ENCODE results near the gene RCBTB1. TPM values are rescaled to one million over a fixed set of nuclear protein-coding genes. Genes with fewer than 3 reads are reported as not detected.
A peak's percentile ranks its signal among the peaks of the same experiment; 100 is the strongest.
"Not testable (repeated sequence)": the region's sequence is repeated elsewhere in the genome, so short reads cannot be mapped to it uniquely, and the experiment has no call there.

RCBTB1 gene
- polyA plus RNA-seq, 2 donors: 3.0 to 4.0 TPM

DNA sequence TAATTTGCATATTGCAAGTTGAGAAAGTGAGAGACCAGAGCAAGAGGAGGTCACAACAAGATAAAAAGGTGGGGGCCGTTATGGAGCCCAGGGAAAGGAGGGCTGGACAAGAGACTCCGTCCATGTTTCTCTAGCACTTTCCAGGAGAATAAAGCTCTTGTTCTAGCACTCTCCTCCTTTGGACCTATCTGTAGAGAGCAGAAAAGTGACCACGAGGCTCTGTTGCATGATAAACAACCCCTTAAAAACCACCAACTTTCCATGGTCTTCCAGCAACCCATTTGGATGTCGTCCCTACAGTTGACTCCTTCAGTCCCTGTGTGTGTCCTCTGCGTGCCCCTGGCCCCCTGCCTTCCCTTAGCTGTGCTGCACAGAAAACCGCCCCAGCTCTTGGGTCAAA lies 38.9 kb upstream of the RCBTB1 start:
- Histone ChIP-seq H3K36me3 (ENCODE audit: control insufficient read depth in 2 of 2, insufficient read depth in 2 of 2, low read length in 1 of 2) (no peaks in the 10 kb centered on the region), H3K4me1 (ENCODE audit: control insufficient read depth in 2 of 2, insufficient read depth in 2 of 2, low read length in 1 of 2) (peaks cover 2 to 6% of the 10 kb centered on the region in 2 donors), H3K27me3 (ENCODE audit: control insufficient read depth in 1 of 2, insufficient read depth in 2 of 2, low read length in 2 of 2) (no peaks in the 10 kb centered on the region), H3K9me3 (ENCODE audit: control insufficient read depth in 2 of 2, insufficient read depth in 1 of 2, low read depth in 1 of 2, low read length in 1 of 2) (no peaks in the 10 kb centered on the region), H3K4me3 (ENCODE audit: low read depth in 1 of 2, low read length in 2 of 2) (no peak overlapping the region), H3K27ac (ENCODE audit: low read depth in 2 of 2, low read length in 1 of 2) (no peak overlapping the region)
- 87 to 88% methylated on average over 6 of the region's 6 CpGs for WGBS, 2 donors

DNA sequence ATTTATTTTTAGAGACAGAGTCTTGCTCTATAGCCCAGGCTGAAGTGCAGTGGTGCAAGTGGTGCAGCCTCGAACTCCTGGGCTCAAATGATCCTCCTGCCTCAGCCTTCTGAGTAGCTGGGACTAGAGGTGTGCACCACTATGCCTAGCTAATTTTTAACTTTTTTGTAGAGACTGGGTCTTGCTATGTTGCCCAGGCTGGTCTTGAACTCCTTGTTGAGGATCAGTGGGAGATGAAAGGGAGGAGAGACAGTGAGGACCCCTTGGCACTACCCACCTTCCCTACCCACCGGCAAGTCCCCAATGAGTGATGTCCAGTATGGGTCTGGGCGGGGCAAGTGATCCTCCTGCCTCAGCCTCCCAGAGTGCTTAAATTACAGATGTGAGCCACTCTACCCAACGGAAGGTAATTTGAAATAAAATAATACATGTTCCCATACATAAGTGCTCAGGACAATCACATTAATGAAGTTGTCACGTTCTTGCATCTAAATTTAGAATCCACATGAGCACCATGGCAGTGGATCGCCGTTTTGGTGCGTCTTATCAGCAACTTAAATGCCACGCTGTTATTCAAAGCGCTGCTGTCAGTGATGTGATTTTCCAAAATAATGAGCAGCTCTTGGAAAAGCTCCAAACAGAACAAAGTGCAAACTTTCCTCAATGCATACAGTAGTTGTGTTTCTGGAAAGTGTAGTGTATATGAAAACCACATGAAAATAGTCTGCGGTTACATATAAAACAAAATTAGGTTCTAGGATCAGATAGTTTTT lies 37.0 kb upstream of the RCBTB1 start:
- no peaks in the 10 kb centered on the region for H3K36me3 ChIP-seq (ENCODE audit: control insufficient read depth in 2 of 2, insufficient read depth in 2 of 2, low read length in 1 of 2)
- H3K9me3 ChIP-seq (ENCODE audit: control insufficient read depth in 2 of 2, insufficient read depth in 1 of 2, low read depth in 1 of 2, low read length in 1 of 2): no peaks in the 10 kb centered on the region
- no peaks in the 10 kb centered on the region for H3K27me3 ChIP-seq (ENCODE audit: control insufficient read depth in 1 of 2, insufficient read depth in 2 of 2, low read length in 2 of 2)
- H3K4me3 ChIP-seq (ENCODE audit: low read depth in 1 of 2, low read length in 2 of 2): no peak overlapping the region
- H3K4me1 ChIP-seq (ENCODE audit: control insufficient read depth in 2 of 2, insufficient read depth in 2 of 2, low read length in 1 of 2): peaks cover 0 to 6% of the 10 kb centered on the region in 2 donors
- no peak overlapping the region for H3K27ac ChIP-seq (ENCODE audit: low read depth in 2 of 2, low read length in 1 of 2)
- WGBS, 2 donors: 61 to 63% methylated on average over 11 of the region's 11 CpGs

DNA sequence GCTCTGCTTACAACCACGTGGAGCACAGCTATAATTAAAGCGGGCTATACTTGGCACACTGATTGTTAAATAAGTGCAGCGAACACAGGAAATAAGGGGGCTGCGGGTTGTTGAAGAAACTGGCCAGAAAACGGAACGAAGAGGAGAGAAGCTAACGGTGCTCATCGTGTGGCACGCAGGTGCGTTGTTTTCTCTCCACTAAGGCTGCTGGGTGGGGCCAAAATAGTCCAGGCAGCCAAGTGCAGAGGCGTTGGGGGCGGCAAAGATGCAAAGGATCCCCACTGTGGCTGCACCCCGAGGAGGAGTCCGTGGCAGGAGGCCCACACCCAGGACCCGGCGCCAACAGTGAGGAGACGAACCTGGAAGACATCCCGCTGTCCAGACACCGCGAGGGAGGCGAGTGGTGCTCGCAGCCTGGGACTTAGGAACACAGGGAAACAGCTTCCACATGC lies 34.8 kb upstream of the RCBTB1 start:
- Histone ChIP-seq H3K27me3 (ENCODE audit: control insufficient read depth in 1 of 2, insufficient read depth in 2 of 2, low read length in 2 of 2) (no peaks in the 10 kb centered on the region), H3K36me3 (ENCODE audit: control insufficient read depth in 2 of 2, insufficient read depth in 2 of 2, low read length in 1 of 2) (no peaks in the 10 kb centered on the region), H3K4me1 (ENCODE audit: control insufficient read depth in 2 of 2, insufficient read depth in 2 of 2, low read length in 1 of 2) (peaks cover 0 to under 1% of the 10 kb centered on the region in 2 donors), H3K9me3 (ENCODE audit: control insufficient read depth in 2 of 2, insufficient read depth in 1 of 2, low read depth in 1 of 2, low read length in 1 of 2) (no peaks in the 10 kb centered on the region), H3K4me3 (ENCODE audit: low read depth in 1 of 2, low read length in 2 of 2) (no peak overlapping the region), H3K27ac (ENCODE audit: low read depth in 2 of 2, low read length in 1 of 2) (no peak overlapping the region)
- 48 to 67% methylated on average over 22 of the region's 22 CpGs for WGBS, 2 donors

DNA sequence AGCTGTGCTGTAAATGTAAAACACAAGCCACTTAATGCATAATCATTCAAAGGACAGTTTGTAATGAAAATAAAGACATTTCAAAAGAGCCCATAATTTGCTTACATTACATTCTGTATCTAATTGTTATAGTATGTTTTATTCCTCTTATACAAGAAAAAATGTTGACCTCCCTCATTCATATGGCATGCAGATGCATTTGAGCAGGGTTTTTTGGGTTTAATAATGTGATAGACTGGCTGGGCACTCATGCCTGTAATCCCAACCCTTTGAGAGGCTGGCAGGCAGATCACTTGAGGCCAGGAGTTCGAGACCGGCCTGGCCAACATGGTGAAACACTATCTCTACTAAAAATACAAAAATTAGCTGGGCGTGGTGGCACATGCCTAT lies 31.3 kb upstream of the RCBTB1 start:
- Histone ChIP-seq H3K4me3 (ENCODE audit: low read depth in 1 of 2, low read length in 2 of 2) (no peak overlapping the region), H3K27ac (ENCODE audit: low read depth in 2 of 2, low read length in 1 of 2) (no peak overlapping the region), H3K9me3 (ENCODE audit: control insufficient read depth in 2 of 2, insufficient read depth in 1 of 2, low read depth in 1 of 2, low read length in 1 of 2) (no peaks in the 10 kb centered on the region), H3K4me1 (ENCODE audit: control insufficient read depth in 2 of 2, insufficient read depth in 2 of 2, low read length in 1 of 2) (no peaks in the 10 kb centered on the region), H3K27me3 (ENCODE audit: control insufficient read depth in 1 of 2, insufficient read depth in 2 of 2, low read length in 2 of 2) (no peaks in the 10 kb centered on the region), H3K36me3 (ENCODE audit: control insufficient read depth in 2 of 2, insufficient read depth in 2 of 2, low read length in 1 of 2) (no peaks in the 10 kb centered on the region)
- WGBS, 2 donors: 82 to 88% methylated on average over 3 of the region's 3 CpGs

DNA sequence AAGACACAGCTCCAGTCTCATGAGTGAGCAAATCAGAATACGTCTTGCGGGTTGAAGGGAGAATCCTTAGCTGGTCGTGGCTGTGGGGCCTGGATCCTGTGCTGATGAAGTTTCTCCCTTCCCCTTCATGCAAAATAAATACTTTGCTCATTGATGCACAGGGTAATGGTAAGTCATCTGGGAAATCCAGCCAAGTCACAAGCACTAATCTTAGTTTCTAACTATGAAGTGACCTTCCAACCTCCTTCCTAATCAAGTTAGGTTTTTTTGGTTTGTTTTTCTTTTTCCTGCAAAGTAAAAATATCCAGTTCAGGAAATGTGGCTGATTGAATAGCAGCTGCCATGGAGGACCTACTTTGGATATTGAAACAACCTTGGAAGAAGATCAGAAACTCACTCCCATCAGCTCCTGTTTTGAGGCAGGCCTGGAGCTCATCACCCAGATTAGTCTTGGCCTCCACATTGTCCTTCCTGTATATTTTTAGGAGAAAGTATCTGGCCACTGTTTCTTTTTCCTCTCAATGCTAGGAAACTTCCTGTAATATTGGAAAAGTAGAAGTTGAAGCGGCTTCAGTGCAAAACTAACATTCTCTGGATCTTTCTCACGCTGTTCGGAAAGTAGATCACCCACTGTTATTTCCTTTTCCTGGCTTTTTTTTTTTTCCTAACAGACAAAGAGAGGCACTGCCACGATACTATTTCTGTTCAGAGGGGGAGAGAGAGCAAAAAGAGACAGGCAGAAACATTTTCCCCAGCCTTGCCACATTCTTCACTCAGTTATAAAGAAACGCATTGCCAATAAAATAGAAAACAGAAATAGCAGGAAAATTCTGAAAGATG lies 30.7 kb upstream of the RCBTB1 start:
- Histone ChIP-seq H3K9me3 (ENCODE audit: control insufficient read depth in 2 of 2, insufficient read depth in 1 of 2, low read depth in 1 of 2, low read length in 1 of 2) (no peaks in the 10 kb centered on the region), H3K4me1 (ENCODE audit: control insufficient read depth in 2 of 2, insufficient read depth in 2 of 2, low read length in 1 of 2) (no peaks in the 10 kb centered on the region), H3K27ac (ENCODE audit: low read depth in 2 of 2, low read length in 1 of 2) (peak overlapping the region in 1 of 2 donors; percentile 13), H3K4me3 (ENCODE audit: low read depth in 1 of 2, low read length in 2 of 2) (no peak overlapping the region), H3K36me3 (ENCODE audit: control insufficient read depth in 2 of 2, insufficient read depth in 2 of 2, low read length in 1 of 2) (no peaks in the 10 kb centered on the region), H3K27me3 (ENCODE audit: control insufficient read depth in 1 of 2, insufficient read depth in 2 of 2, low read length in 2 of 2) (no peaks in the 10 kb centered on the region)
- 64 to 72% methylated on average over 8 of the region's 8 CpGs for WGBS, 2 donors

DNA sequence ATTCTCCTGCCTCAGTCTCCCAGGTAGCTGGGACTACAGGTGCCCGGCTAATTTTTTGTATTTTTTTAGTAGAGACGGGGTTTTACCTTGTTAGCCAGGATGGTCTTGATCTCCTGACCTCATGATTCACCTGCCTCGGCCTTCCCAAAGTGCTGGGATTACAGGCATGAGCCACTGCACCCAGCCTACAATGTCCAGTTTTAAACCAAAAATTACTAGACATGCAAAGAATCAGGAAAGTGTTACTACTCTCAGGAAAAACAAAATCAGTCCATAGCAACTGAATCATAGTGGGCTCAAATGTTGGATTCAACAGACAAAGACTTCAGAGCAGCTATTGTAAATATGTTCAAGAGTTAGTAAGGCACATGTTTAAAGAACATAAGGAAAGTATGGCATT lies 26.7 kb upstream of the RCBTB1 start:
- not testable (repeated sequence) for H3K36me3 ChIP-seq (ENCODE audit: control insufficient read depth in 2 of 2, insufficient read depth in 2 of 2, low read length in 1 of 2); H3K27me3 ChIP-seq (ENCODE audit: control insufficient read depth in 1 of 2, insufficient read depth in 2 of 2, low read length in 2 of 2); H3K4me3 ChIP-seq (ENCODE audit: low read depth in 1 of 2, low read length in 2 of 2); H3K27ac ChIP-seq (ENCODE audit: low read depth in 2 of 2, low read length in 1 of 2); H3K4me1 ChIP-seq (ENCODE audit: control insufficient read depth in 2 of 2, insufficient read depth in 2 of 2, low read length in 1 of 2); H3K9me3 ChIP-seq (ENCODE audit: control insufficient read depth in 2 of 2, insufficient read depth in 1 of 2, low read depth in 1 of 2, low read length in 1 of 2)
- WGBS, 2 donors: 93 to 96% methylated on average over 3 of the region's 3 CpGs

DNA sequence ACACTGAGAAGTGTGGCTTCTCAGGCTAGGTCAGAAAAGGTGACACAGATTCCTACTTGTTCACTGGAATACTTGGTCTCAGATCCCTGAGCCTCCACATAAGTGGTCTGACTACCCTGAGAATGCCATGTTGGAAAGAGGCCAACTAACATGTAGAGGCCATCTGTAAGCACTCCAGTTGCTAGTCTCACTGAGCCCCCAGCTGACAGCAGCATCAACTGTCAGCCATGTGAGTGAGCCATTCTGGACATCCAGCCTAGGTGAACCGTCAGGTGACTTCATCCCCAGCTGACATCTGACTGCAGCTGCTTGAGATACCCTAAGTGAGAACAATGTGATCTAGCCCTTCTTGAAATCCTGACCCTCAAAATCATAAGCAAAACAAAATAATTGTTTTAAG lies 24.8 kb upstream of the RCBTB1 start:
- H3K4me1 ChIP-seq (ENCODE audit: control insufficient read depth in 2 of 2, insufficient read depth in 2 of 2, low read length in 1 of 2): no peaks in the 10 kb centered on the region
- no peak overlapping the region for H3K27ac ChIP-seq (ENCODE audit: low read depth in 2 of 2, low read length in 1 of 2)
- WGBS, 2 donors: 78 to 79% methylated on average over 1 of the region's 1 CpG

DNA sequence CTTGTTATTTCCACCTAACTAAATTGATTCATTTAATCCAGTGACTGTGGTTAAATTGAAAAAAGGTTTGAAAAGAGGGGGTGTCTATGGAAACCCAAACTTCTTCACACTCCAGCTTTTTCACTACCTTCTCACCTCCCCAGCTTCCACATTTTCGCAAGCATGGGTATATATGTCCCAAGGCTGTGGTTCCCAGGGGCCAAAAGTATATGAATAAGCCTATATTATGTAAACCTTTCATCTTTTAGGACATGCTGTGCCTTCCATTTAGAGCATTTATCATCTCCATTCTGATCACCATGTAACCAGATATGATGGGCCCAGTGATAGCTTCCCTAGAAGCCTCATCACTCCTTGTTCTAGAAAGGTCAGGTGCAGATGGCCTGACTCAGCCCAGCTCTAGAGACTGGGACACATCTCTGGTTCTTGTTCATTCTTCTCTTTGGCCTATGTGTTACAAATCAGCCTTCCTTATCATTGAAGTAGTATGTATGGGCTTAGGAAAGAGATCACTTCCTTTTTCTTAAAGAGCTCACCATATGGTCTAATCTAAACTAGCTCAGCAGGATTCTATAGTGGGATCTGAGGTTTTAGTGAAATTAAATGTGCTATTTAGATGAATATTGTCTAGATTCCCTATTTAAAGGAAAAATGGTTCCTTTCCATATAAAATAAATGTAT lies 23.4 kb upstream of the RCBTB1 start:
- Histone ChIP-seq H3K9me3 (ENCODE audit: control insufficient read depth in 2 of 2, insufficient read depth in 1 of 2, low read depth in 1 of 2, low read length in 1 of 2) (no peaks in the 10 kb centered on the region), H3K27ac (ENCODE audit: low read depth in 2 of 2, low read length in 1 of 2) (no peak overlapping the region), H3K4me3 (ENCODE audit: low read depth in 1 of 2, low read length in 2 of 2) (no peak overlapping the region), H3K36me3 (ENCODE audit: control insufficient read depth in 2 of 2, insufficient read depth in 2 of 2, low read length in 1 of 2) (no peaks in the 10 kb centered on the region), H3K27me3 (ENCODE audit: control insufficient read depth in 1 of 2, insufficient read depth in 2 of 2, low read length in 2 of 2) (no peaks in the 10 kb centered on the region), H3K4me1 (ENCODE audit: control insufficient read depth in 2 of 2, insufficient read depth in 2 of 2, low read length in 1 of 2) (no peaks in the 10 kb centered on the region)
- WGBS, 2 donors: 92 to 94% methylated on average over 1 of the region's 1 CpG

More for the DNA sequence above, 24.8 kb upstream of the RCBTB1 start:
- Histone ChIP-seq H3K9me3 (ENCODE audit: control insufficient read depth in 2 of 2, insufficient read depth in 1 of 2, low read depth in 1 of 2, low read length in 1 of 2) (no peaks in the 10 kb centered on the region), H3K4me3 (ENCODE audit: low read depth in 1 of 2, low read length in 2 of 2) (no peak overlapping the region), H3K27me3 (ENCODE audit: control insufficient read depth in 1 of 2, insufficient read depth in 2 of 2, low read length in 2 of 2) (no peaks in the 10 kb centered on the region), H3K36me3 (ENCODE audit: control insufficient read depth in 2 of 2, insufficient read depth in 2 of 2, low read length in 1 of 2) (no peaks in the 10 kb centered on the region)

DNA sequence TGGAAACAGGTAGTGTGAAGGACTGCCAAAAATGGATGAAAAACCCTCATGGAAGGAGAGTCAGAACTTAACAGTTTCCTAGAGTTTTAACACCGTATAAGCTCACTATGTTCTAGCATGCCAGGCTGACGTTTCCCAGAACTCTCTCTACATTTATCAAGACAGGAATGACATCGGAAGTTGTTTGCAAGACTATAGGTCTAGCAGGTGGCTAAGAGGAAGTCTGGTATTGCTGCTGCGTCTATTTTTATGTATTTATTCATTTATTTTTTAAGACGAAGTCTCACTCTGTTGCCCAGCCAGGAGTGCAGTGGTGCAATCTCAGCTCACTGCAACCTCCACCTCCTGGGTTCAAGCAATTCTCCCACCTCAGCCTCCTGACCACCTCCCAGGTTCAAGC lies 22.4 kb upstream of the RCBTB1 start:
- H3K36me3 ChIP-seq (ENCODE audit: control insufficient read depth in 2 of 2, insufficient read depth in 2 of 2, low read length in 1 of 2): no peaks in the 10 kb centered on the region
- no peaks in the 10 kb centered on the region for H3K9me3 ChIP-seq (ENCODE audit: control insufficient read depth in 2 of 2, insufficient read depth in 1 of 2, low read depth in 1 of 2, low read length in 1 of 2)
- no peak overlapping the region for H3K4me3 ChIP-seq (ENCODE audit: low read depth in 1 of 2, low read length in 2 of 2)
- no peaks in the 10 kb centered on the region for H3K4me1 ChIP-seq (ENCODE audit: control insufficient read depth in 2 of 2, insufficient read depth in 2 of 2, low read length in 1 of 2)
- H3K27ac ChIP-seq (ENCODE audit: low read depth in 2 of 2, low read length in 1 of 2): no peak overlapping the region
- no peaks in the 10 kb centered on the region for H3K27me3 ChIP-seq (ENCODE audit: control insufficient read depth in 1 of 2, insufficient read depth in 2 of 2, low read length in 2 of 2)
- WGBS, 2 donors: 56 to 60% methylated on average over 5 of the region's 5 CpGs

Measured in esophagus (tissue), 2 donors.